ENCODE data around the gene TFDP2. TPM values are rescaled to one million over a fixed set of nuclear protein-coding genes. Genes with fewer than 3 reads are reported as not detected.

The TFDP2 gene
- total RNA-seq, 1 experiment from 2014 or later = 55.4 TPM

- Histone ChIP-seq H3K9me3 (ENCODE audit: control insufficient read depth in 1 of 2, insufficient read depth in 1 of 2, low read depth in 1 of 2, low read length in 2 of 2) (no peaks in the 10 kb centered on the region), H3K27me3 (ENCODE audit: insufficient read depth, low read length) (no peaks in the 10 kb centered on the region), H3K79me2 (ENCODE audit: insufficient read depth, low read length) (no peaks in the 10 kb centered on the region), H2AFZ (ENCODE audit: low read depth, low read length, poor library complexity, severe bottlenecking) (no peak overlapping the region), H3K4me3 (replicated peaks in 1 of 2; ENCODE audit: low read depth in 1 of 2, low read length in 2 of 2) (no peak overlapping the region), H3K4me1 (ENCODE audit: control insufficient read depth in 1 of 2, insufficient read depth in 2 of 2, low read length in 2 of 2) (peaks cover 8 to 25% of the 10 kb centered on the region in 2 experiments; a peak in 3 of 4 replicates), H3K9ac (ENCODE audit: low read length) (no peak overlapping the region), H3K27ac (ENCODE audit: low read depth, low read length) (no peak overlapping the region), H3K36me3 (ENCODE audit: control insufficient read depth in 1 of 2, insufficient read depth in 2 of 2, low read length in 2 of 2) (no peaks in the 10 kb centered on the region), H4K20me1 (ENCODE audit: insufficient read depth) (no peaks in the 10 kb centered on the region), H3K4me2 (ENCODE audit: low read length) (no peak overlapping the region), H3K9me2 (ENCODE audit: insufficient read depth) (no peaks in the 10 kb centered on the region)
- ChIA-PET CTCF (no interaction called here), POLR2A (no interaction called here), RAD21 (ENCODE audit: low non-redundant PET in 1 of 2, low total read pairs in 2 of 2, uncharacterized antibody in 2 of 2, unreplicated experiment in 2 of 2) (no interaction called here)
- BruUV-seq (replicated peaks) = no TSS peak
- DNase-seq (ENCODE audit: low read depth, low spot score) = no peak
- ATAC-seq = no peak
- intact Hi-C loops (cut with micrococcal nuclease) = no loop called here
- no peak for TF ChIP-seq ZNF274 (IDR thresholded peaks at IDR 0.05; ENCODE audit: low read depth, low read length)
- TF ChIP-seq POLR2AphosphoS5 (IDR thresholded peaks at IDR 0.05; ENCODE audit: low read depth, low read length) = no peak
- TF ChIP-seq EZH2phosphoT487 (IDR thresholded peaks at IDR 0.05; ENCODE audit: borderline replicate concordance) = no peak
- TF ChIP-seq CEBPB (IDR thresholded peaks at IDR 0.05; ENCODE audit: low read depth) = no peak
- TF ChIP-seq SP1 (IDR thresholded peaks at IDR 0.05; ENCODE audit: low read depth) = no peak
- TF ChIP-seq, protein P1, sequence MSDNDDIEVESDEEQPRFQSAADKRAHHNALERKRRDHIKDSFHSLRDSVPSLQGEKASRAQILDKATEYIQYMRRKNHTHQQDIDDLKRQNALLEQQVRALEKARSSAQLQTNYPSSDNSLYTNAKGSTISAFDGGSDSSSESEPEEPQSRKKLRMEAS (IDR thresholded peaks at IDR 0.05) = no peak
- no peak for TF ChIP-seq RAD21 (IDR thresholded peaks at IDR 0.05; ENCODE audit: low read depth)
- TF ChIP-seq, protein P2, sequence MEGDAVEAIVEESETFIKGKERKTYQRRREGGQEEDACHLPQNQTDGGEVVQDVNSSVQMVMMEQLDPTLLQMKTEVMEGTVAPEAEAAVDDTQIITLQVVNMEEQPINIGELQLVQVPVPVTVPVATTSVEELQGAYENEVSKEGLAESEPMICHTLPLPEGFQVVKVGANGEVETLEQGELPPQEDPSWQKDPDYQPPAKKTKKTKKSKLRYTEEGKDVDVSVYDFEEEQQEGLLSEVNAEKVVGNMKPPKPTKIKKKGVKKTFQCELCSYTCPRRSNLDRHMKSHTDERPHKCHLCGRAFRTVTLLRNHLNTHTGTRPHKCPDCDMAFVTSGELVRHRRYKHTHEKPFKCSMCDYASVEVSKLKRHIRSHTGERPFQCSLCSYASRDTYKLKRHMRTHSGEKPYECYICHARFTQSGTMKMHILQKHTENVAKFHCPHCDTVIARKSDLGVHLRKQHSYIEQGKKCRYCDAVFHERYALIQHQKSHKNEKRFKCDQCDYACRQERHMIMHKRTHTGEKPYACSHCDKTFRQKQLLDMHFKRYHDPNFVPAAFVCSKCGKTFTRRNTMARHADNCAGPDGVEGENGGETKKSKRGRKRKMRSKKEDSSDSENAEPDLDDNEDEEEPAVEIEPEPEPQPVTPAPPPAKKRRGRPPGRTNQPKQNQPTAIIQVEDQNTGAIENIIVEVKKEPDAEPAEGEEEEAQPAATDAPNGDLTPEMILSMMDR (IDR thresholded peaks at IDR 0.05 in 2 of 3, conservative IDR thresholded peaks at IDR 0.05 in 1 of 3; ENCODE audit: borderline replicate concordance in 1 of 3, insufficient read depth in 1 of 3, low read depth in 2 of 3, low read length in 2 of 3) = no peak
- TF ChIP-seq CBX3 (IDR thresholded peaks at IDR 0.05; ENCODE audit: low read depth) = no peak
- TF ChIP-seq ATF3 (IDR thresholded peaks at IDR 0.05) = no peak
- TF ChIP-seq SIN3A (IDR thresholded peaks at IDR 0.05; ENCODE audit: low read depth) = no peak
- TF ChIP-seq, protein P3, sequence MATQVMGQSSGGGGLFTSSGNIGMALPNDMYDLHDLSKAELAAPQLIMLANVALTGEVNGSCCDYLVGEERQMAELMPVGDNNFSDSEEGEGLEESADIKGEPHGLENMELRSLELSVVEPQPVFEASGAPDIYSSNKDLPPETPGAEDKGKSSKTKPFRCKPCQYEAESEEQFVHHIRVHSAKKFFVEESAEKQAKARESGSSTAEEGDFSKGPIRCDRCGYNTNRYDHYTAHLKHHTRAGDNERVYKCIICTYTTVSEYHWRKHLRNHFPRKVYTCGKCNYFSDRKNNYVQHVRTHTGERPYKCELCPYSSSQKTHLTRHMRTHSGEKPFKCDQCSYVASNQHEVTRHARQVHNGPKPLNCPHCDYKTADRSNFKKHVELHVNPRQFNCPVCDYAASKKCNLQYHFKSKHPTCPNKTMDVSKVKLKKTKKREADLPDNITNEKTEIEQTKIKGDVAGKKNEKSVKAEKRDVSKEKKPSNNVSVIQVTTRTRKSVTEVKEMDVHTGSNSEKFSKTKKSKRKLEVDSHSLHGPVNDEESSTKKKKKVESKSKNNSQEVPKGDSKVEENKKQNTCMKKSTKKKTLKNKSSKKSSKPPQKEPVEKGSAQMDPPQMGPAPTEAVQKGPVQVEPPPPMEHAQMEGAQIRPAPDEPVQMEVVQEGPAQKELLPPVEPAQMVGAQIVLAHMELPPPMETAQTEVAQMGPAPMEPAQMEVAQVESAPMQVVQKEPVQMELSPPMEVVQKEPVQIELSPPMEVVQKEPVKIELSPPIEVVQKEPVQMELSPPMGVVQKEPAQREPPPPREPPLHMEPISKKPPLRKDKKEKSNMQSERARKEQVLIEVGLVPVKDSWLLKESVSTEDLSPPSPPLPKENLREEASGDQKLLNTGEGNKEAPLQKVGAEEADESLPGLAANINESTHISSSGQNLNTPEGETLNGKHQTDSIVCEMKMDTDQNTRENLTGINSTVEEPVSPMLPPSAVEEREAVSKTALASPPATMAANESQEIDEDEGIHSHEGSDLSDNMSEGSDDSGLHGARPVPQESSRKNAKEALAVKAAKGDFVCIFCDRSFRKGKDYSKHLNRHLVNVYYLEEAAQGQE (IDR thresholded peaks at IDR 0.05; ENCODE audit: low read depth) = no peak
- no peak for TF ChIP-seq ZBTB33 (IDR thresholded peaks at IDR 0.05; ENCODE audit: extremely low read depth, insufficient replicate concordance, low read length)
- TF ChIP-seq EGR1 (IDR thresholded peaks at IDR 0.05; ENCODE audit: low read depth) = no peak
- no peak for TF ChIP-seq TCF7L2 (IDR thresholded peaks at IDR 0.05; ENCODE audit: borderline replicate concordance, extremely low read depth, insufficient read depth, insufficient read length)
- no peak for TF ChIP-seq SRF (IDR thresholded peaks at IDR 0.05; ENCODE audit: low read depth)
- no peak for TF ChIP-seq JUND (IDR thresholded peaks at IDR 0.05)
- TF ChIP-seq FOSL1 (IDR thresholded peaks at IDR 0.05; ENCODE audit: low read depth) = no peak
Observed at GRCh38 chr3:141933421-141934300, 215.7 kb downstream of the TFDP2 start.

All from HCT116 (cell line).